Activated CD8-positive, alpha-beta memory T cell treated with anti-CD3 and anti-CD28 coated beads for 1 hour (primary cell): ENCODE data around the gene KLF7.
"Not testable (repeated sequence)": the region's sequence is repeated elsewhere in the genome, so short reads cannot be mapped to it uniquely, and the experiment has no call there.

Experiments used
- DNase-seq, 2 donors: peaks; one replicate each; pipeline ENCODE4 v3.0.0-alpha.2; 2020; ENCODE audit warnings: low read depth in 1 of 2; ENCODE audit errors: extremely low read depth in 1 of 2

Gene KLF7

DNA sequence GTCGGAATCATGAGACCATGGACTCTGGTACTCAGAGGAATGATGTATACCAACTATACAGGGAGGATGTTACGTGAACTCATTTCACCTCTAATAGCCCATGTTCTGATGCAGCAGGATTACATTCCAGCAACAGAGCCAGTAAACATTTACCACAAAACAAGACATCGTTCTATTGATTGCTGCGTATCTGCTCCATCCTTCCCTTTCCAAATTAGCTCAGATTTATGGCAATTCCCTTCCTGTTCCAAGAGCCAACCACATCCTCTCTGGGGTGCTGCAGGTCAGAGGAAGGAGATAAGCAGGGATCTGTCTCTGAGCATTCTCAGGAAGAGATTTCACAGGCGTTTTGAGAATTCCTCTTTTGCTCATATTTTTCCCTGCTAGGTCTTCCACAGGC is 98.3 kb downstream of the KLF7 start:
- no peak for DNase-seq

DNA sequence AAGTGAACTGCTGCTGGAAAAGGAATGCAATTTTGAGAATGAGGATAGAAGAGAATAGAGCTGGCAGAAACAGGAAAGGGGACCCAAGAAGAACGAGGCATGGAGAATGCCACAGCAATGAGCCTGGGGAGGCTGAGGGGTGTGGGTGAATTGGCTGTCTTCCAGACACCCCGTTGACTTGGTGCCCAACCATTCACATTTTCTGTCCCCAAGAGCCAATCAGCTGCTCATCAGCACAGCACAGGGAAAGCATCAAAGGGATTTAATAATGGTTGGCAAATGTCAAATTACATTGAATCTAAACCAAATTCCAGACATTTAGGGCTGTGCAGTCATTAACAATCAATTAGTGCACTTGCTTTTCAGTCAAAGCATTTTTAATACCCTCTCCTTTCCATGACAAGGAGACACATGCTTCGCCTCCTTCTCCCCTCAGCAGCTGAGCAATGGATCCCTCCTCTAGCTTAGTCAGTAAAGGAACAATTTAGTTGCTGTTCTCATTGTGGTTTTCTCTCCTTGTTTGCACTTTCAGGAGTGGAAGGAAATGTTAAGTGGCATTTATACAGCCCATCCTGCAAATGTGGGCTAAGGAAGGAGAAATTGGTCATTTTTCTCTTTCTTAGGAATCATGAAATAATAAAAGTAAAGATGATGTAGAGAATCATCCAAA is 98.8 kb downstream of the KLF7 start:
- no peak for DNase-seq

DNA sequence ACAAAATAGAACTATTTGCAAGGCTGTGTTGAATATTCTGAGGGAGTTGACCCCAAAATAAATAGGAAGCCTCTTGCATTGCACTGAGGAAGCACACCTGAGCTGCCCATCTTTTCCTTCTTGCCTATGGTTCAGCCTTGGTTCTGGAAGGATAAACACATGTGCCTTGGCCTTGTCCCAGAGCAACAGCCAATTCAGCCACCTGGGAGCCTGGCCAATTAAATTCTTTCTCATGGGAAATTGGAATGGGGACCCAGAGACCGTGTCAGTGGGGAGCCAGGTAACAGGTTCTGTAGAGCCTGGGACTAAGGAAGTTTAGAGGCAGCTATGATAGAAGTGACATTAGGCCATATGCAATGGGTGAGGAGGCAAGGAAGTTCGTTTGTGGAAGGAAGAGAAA is 99.6 kb downstream of the KLF7 start:
- DNase-seq = no peak

DNA sequence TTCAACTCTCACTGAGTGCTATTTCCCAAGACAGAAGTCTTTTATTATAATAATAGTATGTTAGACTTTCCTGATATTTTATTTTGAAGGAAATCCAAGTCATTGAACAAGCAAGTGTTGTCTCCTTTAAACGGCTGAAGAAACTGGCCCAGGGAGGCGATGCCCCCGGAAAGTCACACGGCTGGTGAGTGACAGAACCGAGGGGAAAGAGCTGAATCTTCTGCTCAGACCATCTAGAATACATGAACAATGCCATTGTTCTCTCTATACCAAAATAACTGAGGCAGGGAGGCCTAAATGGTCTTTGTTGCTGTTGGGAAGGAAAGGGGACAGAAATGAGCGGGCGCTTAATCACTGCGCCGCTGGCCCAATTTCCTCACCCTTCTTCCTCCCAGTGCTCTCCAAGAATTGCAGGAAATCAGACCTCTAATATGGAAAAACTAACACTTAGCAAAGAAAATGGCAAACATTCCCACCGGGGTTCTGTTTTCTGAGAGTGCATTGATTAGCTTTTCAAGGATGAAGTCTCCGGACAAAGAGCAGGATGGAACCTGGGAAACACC is 101.5 kb downstream of the KLF7 start:
- DNase-seq = no peak

DNA sequence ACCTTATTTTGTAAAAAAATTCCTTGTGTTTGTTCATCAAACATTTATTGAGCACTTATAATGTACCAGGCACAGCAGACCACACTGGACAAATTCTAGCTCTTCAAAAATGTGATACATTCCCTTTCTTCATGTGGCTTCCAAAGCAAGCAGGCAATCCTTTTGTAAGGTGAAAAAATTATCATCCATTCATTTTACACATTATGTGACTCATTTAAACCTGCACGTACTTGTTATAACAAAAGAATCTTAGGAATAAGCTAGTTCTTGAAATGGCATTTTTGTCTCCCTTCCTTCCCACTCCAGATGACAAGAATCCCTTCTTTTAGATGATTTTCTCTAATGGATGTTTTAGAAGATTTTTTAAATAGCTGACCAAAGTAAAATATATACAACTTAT is 104.6 kb downstream of the KLF7 start:
- no peak for DNase-seq

DNA sequence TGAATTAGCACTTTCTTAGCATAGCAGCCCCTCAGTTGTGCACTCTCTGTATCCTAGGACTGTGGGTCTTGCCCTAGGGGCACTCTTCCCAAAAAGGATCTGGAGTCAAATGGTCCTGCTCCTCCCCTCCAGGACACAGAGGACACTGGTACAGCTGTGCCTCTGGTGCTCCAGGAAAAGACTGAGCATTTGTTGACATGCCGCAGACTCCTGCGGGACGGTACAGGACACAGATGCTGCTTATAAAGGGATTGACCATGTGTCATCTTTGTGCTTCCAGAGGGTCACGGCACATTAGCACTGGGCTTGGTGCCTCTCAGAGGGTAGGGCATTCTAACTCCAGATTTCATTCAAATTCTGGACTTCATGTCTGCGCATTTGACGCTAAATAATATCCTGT is 110.5 kb downstream of the KLF7 start:
- no peak for DNase-seq

DNA sequence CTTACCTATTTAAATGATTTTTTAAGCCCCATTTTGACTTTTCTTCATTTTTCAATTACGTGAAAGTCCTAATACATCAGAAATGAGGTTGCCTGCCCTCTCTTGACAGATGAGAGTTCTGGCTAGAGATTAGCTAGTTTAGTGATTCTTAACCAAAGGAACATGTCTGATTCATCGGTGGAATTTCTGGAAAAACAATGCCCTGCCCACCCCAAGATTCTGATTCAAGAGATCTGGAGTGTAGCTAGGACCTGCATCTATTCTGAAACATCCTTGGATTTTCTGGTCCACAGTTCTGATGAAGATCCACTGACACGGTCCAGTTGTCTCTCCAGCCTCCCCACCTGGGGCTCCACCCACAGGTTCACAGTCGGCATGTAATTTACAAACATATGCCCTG is 111.2 kb downstream of the KLF7 start:
- DNase-seq = no peak

DNA sequence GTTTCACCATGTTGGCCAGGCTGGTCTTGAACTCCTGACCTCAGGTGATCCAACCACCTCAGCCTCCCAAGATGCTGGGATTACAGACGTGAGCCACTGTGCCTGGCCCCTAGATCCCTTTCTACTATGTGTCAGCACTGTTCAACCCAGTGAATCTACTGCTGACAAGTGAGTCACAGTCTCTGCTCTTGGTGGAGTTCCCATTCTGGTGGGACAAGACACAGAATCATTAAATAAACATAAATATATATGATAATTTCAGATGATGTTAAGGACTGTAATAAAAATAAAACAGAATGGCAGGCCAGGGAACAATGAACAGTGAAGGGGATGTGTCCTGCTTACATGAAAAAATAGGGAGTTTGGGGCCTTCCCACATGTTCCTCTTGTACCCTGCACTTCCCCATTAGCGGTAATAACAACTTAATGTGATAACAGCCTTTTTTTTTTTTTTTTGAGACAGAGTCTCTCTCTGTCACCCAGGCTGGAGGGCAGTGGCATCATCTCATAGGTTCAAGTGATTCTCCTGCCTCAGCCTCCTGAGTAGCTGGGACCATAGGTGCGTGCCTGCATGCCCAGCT is 114.3 kb downstream of the KLF7 start:
- no peak for DNase-seq

DNA sequence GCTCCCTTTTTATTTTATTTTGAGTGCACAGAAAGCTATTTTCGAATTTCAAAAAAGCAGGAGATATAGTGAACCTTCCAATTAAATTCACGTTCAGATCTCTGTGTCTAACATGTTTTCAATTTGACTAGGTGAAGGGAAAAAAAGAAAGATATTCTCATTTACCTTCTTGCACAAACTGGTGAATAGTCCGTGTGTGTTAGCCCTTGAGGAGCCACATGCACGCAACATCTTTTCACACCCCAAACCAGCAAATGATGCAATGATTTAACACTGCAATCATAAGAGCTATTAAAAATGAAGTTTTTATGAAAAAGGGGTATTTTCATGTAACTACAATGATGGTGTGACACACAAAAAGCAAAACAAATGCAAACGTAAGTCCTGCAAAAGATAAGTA is 116.6 kb downstream of the KLF7 start:
- DNase-seq = no peak

DNA sequence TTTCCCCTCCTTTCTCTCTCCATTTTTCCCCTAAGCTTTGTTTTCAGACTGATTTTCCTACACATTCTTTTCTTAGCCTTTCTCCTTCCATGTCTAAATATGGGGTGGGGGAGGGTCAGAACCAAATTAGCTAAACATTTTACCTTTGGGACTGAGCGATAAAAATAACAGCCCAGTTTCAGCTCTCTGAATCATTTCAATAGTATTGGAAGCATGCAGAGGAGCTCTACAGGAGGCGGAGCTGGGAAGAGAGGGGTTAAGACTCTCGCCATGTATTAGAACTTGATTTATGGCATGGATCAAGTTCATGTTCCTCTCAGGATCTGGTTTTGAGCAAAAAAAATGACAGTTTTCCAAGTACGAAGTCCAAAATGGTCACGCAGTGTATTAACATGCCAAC is 117.3 kb downstream of the KLF7 start:
- no peak for DNase-seq

DNA sequence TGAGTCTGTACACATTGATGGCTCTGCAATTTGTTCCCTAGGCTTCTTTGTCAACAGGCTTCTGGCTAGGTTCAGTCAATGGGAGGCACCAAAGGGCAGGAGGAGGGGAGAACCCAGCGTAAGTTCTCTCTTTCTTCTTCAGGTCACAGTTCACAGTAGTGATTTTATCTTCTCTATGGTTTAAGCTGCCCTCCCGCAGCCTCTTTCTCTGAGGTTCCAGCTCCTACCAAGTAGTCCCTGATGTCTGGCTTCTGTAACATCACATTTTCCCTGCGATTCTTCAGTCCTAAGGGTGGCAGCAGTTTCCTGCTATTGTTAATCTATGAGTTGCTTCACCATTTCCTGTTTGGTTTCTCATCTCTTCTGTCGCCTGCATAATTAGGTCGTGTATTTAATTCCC is 119.0 kb downstream of the KLF7 start:
- DNase-seq = no peak

DNA sequence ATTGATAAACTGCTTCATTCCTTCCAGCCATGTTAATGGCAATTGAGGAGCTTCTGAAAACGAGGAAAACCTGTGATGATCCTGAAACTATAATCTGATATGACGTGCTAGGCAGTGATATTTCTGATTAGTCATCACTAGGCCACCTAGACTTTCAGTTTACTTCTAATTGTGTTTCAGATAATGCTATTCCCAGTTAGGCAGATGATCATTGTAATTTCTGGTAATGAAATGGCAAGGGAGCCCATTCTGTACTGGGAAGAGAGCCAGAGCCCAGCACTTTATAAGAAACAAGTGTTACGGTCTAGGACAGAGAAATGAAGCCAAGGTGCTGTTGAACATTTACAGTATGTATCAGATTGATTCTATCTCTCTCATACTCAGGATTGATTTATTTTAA is 120.2 kb downstream of the KLF7 start:
- DNase-seq = no peak

DNA sequence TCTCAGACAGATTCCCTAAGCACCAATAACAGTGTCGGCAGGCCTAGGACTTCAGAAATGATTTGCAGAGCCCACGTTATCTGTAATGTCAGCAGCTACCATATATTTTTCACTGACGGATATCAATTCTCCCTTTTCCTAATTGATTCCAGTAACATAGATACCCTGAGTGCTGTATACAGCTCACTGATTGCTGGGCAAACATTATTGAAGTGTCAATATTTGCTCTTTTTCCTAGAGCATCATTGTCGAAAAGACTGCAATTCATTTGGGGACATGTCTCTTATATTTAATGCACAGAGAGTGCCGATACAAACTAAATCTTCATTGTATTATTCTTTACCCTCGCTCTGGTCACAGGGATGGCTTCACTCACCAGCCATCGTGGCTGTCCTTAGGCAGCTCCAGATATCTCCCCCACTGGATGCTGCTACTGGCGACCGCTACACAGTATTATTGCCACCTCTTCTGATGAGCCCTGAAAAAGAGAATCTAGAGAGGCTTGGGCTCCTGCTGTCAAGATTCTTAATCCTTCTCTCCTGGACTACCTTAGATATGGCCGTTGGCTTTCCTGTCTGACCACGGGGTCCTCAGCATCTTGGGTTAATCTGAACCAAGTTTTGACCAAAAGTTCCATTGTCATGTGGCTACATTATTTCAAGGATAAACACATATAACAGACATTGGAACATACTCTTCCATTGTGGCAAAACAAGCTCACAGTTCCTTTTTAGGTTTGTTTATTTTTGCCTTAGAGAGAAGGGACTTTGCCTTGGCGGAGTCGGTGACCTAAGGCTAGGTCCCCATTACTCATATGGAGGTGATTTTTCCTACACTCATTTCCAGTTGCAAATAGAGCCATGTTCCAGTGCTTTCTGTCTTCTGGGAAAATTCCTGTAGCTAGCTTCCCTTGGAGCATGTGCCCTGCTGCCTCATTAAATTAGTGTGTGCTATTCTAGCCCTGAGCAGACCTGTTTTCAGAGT is 121.1 kb downstream of the KLF7 start:
- no peak for DNase-seq

DNA sequence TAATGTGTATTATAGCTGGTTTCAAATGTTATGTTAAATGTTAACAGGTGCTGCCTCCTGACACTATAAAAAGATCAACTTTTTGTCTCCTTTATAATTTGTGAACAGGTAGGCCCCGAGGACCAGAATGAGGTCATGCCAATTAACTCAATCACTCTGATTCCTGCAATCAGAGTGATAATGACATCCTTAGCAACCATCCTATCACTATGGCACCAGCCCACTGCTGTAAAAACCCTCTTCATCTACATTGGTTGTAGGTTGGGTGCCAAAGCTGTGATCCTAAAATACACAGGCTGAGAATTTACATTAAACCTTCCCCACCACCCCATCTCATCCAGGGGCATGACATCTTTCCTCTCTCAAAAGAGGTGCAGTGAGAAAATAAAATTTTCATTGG is 122.9 kb downstream of the KLF7 start:
- DNase-seq = no peak

DNA sequence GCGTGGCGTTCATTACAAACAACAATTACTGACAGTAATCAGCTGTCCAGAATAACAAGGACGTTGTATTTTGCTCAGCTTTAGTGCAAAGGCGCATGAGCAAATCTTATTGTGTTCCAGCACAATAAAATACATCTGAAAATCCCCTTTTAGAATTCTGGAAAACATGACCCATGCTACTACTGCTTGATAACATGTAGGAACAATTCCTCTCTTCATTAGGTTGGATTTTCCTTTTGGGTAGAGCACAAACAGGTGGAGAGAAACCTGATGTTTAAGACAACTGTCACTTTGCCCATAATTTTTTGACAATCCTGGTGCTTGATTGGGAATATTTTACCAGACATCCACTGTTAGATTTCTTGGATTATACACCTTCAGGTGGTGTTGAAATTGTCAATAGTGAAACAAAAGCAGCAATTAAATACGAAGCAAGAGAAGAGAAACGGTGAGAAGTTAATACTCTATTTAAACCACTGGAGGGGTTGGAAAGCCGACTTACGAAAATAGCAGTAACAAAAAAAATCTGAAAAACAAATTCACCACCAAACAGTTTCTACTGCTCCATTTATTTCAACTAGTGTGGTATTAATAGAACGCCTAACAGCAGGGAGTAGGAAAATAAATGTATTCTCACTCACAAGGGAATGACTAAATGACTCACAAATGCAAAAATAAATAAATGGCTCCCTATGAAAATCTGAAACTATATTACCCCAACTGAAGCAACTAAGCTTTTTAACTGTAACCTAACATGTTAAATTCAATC is 123.8 kb downstream of the KLF7 start:
- DNase-seq = no peak

DNA sequence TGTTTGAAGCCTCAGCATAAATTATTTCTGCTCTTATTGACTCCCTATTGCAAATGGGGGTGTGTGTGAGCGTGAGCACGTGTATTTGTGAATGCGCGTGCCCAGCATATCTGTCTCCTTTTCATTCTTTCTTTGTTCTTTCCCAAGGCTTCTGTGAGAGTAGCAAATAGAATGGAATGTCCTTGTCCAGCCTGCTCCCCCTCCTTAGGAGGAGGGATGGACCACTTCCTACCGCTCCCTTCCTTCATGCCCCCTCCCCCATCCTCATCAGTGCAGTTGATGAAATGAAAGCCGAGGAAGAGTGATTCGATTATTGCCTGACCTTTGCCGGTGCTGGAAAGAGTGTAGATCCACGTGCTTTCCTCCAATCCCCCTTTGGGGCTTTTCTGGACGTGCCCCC is 124.5 kb downstream of the KLF7 start:
- no peak for DNase-seq

DNA sequence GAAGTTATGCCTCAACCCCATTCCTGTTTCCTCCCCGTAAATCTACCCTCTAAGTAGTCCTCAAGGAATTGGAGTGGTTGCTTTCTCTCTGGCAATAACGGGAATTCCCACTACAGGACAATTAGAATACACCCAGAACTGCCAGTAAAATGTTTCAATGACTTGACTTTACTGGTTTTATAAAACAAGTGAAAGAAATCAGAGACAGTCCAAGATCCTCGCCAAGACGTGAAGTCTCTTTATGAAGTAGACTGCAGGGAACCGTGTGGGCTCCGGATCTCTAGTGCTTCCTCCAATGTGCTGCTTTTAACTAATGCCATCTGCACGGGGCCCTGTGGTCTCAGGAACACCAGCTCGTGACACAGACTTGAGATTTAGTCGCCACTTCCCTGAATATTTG is 125.1 kb downstream of the KLF7 start:
- DNase-seq = no peak

DNA sequence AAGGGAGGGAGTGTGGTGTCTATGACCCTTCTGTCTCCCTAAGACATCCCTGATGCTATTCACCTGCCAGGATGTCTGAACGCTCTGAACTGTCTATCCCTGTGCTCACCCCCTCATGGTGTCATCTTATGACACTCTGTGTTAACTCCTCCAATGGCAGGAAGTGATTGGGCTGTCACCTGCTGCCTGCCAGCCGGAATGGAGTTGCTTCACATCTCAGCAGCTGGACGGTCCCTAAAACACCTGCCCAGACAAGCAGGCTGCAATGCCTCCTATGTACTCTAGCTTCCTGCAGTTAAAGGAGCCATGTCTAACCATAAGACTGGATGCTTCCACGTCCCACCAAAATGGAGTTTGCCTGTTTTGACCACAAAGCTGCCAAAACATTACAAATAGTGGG is 126.5 kb downstream of the KLF7 start:
- no peak for DNase-seq

DNA sequence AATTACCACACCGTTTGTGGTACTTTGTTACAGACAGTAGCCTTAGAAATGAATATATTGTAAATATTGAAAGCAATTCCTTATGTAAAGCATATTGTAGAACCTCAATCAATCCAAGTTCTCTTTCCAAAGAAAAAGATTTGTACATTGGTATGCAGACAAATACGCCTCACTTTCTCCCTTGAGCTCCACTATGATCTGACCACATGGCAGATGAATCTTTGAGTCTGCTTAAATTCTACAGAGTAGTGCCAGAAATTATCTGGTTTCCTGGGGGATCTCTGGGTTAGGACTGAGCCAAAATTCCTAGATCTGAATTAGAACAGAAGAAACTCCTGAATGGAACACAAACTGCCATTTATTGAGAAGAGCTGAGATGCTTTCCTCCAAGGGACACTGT is 127.4 kb downstream of the KLF7 start:
- DNase-seq = no peak

DNA sequence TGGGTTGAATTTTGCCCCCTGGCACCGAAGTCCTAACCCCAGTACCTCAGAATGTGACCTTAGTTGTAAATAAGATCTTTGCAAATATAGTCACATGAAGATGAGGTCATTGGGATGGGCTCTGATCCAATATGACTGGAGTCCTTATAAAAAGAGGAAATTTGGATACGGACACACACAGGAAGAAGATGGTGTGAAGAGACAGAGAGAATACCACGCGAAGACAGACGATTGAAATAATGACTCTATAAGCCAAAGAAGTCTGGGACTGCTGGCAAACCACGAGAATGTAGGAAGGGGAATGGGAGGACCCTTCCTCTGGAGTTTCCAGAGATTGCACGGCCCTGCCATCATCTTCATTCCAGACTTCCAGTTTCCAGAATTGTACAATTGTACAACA is 127.9 kb downstream of the KLF7 start:
- no peak for DNase-seq

DNA sequence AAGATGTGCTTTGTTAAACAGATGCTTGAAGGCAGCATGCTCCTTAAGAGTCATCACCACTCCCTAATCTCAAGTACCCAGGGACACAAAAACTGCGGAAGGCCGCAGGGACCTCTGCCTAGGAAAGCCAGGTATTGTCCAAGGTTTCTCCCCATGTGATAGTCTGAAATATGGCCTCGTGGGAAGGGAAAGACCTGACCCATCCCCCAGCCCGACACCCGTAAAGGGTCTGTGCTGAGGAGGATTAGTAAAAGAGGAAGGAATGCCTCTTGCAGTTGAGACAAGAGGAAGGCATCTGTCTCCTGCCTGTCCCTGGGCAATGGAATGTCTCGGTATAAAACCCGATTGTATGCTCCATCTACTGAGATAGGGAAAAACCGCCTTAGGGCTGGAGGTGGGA is 128.7 kb downstream of the KLF7 start:
- not testable (repeated sequence) for DNase-seq
